ENCODE data around the gene SLC9A9. TPM values are rescaled to one million over a fixed set of nuclear protein-coding genes. Genes with fewer than 3 reads are reported as not detected.

SLC9A9 gene
- total and polyA plus RNA-seq, 4 donors: 3.3 to 15.0 (median 6.1) TPM

- DNase-seq (ENCODE audit: low spot score): no peak
- TF ChIP-seq SP1 (IDR thresholded peaks at IDR 0.05): no peak
- TF ChIP-seq RXRA (IDR thresholded peaks at IDR 0.05): no peak
- TF ChIP-seq ATF3 (IDR thresholded peaks at IDR 0.05): no peak
- Histone ChIP-seq H3K27ac (ENCODE audit: low read depth in 1 of 2, low read length in 2 of 2) (no peak overlapping the region), H3K4me3 (ENCODE audit: low read depth in 1 of 3, low read length in 3 of 3) (no peak overlapping the region), H3K27me3 (ENCODE audit: control insufficient read depth in 4 of 4, insufficient read depth in 4 of 4, low read length in 3 of 4) (no peaks in the 10 kb centered on the region), H3K4me1 (ENCODE audit: control insufficient read depth in 4 of 4, insufficient read depth in 4 of 4, low read length in 3 of 4) (no peaks in the 10 kb centered on the region), H3K9me3 (ENCODE audit: control insufficient read depth in 4 of 4, low read length in 3 of 4) (no peaks in the 10 kb centered on the region), H3K9ac (ENCODE audit: low read depth in 1 of 2, low read length in 2 of 2) (no peak overlapping the region), H3K36me3 (ENCODE audit: control insufficient read depth in 4 of 4, insufficient read depth in 3 of 4, low read depth in 1 of 4, low read length in 3 of 4) (no peaks in the 10 kb centered on the region)
- WGBS: 98% methylated on average over 2 of the region's 2 CpGs
Observed at GRCh38 chr3:143271136-143271535, 577.1 kb downstream of the SLC9A9 start.

- Histone ChIP-seq H3K36me3 (ENCODE audit: control insufficient read depth in 4 of 4, insufficient read depth in 3 of 4, low read depth in 1 of 4, low read length in 3 of 4) (no peaks in the 10 kb centered on the region), H3K4me1 (ENCODE audit: control insufficient read depth in 4 of 4, insufficient read depth in 4 of 4, low read length in 3 of 4) (no peaks in the 10 kb centered on the region), H3K9ac (ENCODE audit: low read depth in 1 of 2, low read length in 2 of 2) (no peak overlapping the region), H3K27me3 (ENCODE audit: control insufficient read depth in 4 of 4, insufficient read depth in 4 of 4, low read length in 3 of 4) (no peaks in the 10 kb centered on the region), H3K9me3 (ENCODE audit: control insufficient read depth in 4 of 4, low read length in 3 of 4) (no peaks in the 10 kb centered on the region), H3K27ac (ENCODE audit: low read depth in 1 of 2, low read length in 2 of 2) (no peak overlapping the region), H3K4me3 (ENCODE audit: low read depth in 1 of 3, low read length in 3 of 3) (no peak overlapping the region)
- WGBS: 93% methylated on average over 3 of the region's 3 CpGs
- no peak for DNase-seq (ENCODE audit: low spot score)
- TF ChIP-seq RAD21 (IDR thresholded peaks at IDR 0.05) (no peak), FOXA1 (IDR thresholded peaks at IDR 0.05) (no peak), EGR1 (IDR thresholded peaks at IDR 0.05; ENCODE audit: low read depth in 2 of 2) (no peak), ATF3 (IDR thresholded peaks at IDR 0.05) (no peak), HNF4G (IDR thresholded peaks at IDR 0.05) (no peak), HNF4A (conservative IDR thresholded peaks at IDR 0.05) (no peak), YY1 (IDR thresholded peaks at IDR 0.05) (no peak), REST (IDR thresholded peaks at IDR 0.05) (no peak), CTCF (IDR thresholded peaks at IDR 0.05; ENCODE audit: low read depth, low read length, missing input control) (no peak), JUND (IDR thresholded peaks at IDR 0.05) (no peak), NR2F2 (IDR thresholded peaks at IDR 0.05) (no peak), RXRA (IDR thresholded peaks at IDR 0.05) (no peak), FOXA2 (IDR thresholded peaks at IDR 0.05) (no peak), MAX (IDR thresholded peaks at IDR 0.05) (no peak), TAF1 (conservative IDR thresholded peaks at IDR 0.05) (no peak), ZBTB33 (IDR thresholded peaks at IDR 0.05) (no peak), GABPA (IDR thresholded peaks at IDR 0.05 in 1 of 2, conservative IDR thresholded peaks at IDR 0.05 in 1 of 2) (no peak), SP1 (IDR thresholded peaks at IDR 0.05) (no peak)
Observed at GRCh38 chr3:143269741-143270140, 578.5 kb downstream of the SLC9A9 start.
